COLO668 (cell line): ENCODE data around the gene TBX1.

Experiments used
- DNase-seq: peaks from one replicate; lab custom pipeline; 2025; ENCODE audit not compliant: unreplicated experiment; lab: John Stamatoyannopoulos, UW

Gene TBX1

DNA sequence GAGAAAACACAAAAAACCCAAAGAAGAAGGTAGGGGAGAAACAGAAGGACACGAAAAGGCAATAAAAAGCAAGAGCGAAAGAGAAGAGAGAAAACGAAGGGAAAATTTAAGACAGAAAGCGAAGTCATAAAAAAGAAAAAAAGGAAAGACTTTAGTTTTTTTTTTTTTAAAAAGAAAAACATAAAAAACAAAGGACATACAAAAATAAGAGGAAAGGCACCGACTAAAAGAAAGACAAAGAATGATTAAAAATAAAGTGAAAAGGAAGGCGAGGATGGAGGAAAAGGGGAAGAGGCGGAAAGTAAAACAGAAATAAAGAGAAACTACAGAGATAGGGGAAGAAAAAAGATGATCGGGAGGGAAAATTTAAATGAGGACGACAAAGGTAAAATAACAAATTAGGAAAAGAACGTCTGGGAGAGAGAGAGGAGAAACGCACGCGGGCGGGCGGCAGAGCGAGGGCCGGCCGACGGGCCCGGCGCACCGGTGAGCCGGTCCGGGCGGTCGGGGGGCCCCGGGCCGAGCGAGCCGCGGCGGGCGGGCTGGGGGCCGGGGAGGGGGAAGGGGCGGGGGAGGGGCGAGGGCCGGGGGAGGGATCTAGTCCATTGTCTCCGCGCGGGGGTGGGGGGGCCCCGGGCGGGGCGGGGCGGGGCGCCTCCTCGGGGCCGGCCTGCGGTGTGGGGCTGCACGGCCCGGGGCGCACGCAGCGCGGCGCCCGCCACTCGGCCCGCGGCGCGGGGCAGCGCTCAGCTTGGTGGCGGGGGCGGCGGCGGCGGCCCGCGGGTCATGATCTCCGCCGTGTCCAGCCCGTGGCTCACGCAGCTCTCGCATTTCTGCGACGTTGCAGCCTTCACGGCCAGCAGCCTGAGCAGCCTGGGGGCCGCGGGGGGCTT is at the start of gene TBX1:
Gene TBX1, plus strand, starts transcription at position 721 of the 893 bp plus-strand sequence. Its CDS starts 66 bp downstream, at position 787.
- no peak for DNase-seq

GRCh38 chr22:19713245-19713644 is 47.3 kb upstream of the TBX1 start:
- DNase-seq: no peak

GRCh38 chr22:19713650-19714311 is 46.8 kb upstream of the TBX1 start:
- no peak for DNase-seq

GRCh38 chr22:19714312-19715187 is 46.0 kb upstream of the TBX1 start, which contains the start of gene SEPTIN5:
SEPTIN5 (plus strand) TSS chr22:19714503; CDS start chr22:19714589, 86 bp downstream.
- DNase-seq: no peak

DNA sequence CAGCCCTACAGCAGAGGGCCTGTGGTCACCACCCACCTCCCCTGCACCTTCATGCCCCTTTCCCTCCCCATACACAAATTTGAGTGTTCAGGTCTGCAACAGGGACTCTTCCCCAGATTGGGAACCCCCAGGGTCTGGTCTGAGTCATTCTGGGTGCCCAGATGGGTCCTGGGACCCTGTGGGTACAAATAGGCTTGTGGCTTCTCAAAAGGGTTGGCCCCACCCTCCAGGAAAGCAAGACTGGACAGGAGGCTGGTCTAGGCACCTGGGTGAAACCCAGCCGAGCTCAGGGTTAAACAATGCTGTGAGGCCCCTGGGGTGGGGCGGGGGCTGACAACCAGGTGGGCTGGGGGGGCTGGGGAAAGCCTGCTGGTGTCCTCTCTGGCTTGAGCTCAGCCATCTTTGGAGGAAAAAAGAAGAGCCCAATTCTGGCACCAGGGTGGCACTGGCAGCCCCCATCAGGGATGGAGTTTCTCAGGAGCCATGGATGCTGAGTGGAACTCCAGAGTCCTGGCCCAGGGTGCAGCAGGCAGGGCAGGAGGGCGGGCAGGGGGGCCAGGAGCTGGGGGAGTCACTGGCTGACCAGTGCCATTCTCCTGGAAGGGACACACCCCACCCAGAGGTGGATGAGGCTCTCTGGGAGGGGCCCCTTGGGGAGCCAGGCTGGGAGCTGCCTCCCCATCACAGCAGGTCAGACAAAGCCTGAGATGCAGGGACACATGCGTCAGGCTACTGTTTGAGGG is 45.2 kb upstream of the TBX1 start:
- DNase-seq: no peak

GRCh38 chr22:19716041-19716828 is 44.3 kb upstream of the TBX1 start:
- DNase-seq: no peak

- no peak for DNase-seq
Measured at GRCh38 chr22:19716829-19717105, 43.8 kb upstream of the TBX1 start.

- no peak for DNase-seq
Measured at GRCh38 chr22:19717181-19717580, 43.4 kb upstream of the TBX1 start.

- peak; percentile 79 for DNase-seq
Measured at GRCh38 chr22:19717691-19718455, 42.7 kb upstream of the TBX1 start.

DNA sequence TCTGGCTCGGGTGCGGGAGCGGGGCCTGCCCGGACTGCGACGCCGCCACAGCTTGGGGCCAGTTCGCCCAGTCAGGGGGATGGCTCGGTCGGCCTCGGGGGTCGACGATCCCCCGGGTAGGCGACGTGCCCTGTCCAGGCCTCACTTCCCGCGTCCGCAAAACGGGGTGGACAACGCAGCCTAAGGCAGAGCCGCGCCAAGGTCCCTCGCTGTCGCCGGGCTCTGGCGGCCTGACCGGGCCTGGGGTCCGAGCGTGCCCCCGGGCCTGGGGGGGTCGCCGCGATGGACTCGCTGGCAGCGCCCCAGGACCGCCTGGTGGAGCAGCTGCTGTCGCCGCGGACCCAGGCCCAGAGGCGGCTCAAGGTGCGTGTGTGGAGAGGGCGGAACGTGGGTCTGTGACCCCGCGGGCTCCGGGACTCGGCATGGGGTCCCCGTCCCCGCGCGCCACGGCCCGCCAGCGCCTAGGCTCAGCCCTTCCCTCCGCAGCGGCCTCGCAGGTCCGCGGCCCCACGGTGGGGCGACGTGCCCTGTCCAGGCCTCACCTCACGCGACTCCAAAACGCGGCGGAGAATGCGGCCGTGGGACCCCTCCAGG is 42.0 kb upstream of the TBX1 start:
- no peak for DNase-seq

- no peak for DNase-seq
Measured at GRCh38 chr22:19719050-19719482, 41.5 kb upstream of the TBX1 start.

DNA sequence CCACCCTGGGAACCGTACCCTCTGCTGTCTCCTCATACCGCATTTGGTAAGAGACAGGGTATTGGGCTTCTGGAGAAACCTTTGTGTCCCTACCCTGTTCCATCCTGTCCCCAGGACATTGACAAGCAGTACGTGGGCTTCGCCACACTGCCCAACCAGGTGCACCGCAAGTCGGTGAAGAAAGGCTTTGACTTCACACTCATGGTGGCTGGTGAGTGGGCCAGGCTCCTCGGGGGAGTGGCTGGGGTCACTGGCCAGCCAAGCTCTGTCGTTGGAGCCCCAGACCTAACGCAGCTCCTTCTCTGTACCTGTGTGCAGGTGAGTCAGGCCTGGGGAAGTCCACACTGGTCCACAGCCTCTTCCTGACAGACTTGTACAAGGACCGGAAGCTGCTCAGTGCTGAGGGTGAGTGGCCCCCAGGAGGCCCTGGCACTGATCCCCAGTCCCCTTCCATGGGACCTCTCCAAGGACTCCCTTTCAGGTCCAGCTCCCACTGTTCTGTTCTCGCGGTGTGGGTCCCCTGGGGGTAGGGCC is 41.0 kb upstream of the TBX1 start:
- no peak for DNase-seq

- no peak for DNase-seq
Measured at GRCh38 chr22:19720150-19720827, 40.3 kb upstream of the TBX1 start.

DNA sequence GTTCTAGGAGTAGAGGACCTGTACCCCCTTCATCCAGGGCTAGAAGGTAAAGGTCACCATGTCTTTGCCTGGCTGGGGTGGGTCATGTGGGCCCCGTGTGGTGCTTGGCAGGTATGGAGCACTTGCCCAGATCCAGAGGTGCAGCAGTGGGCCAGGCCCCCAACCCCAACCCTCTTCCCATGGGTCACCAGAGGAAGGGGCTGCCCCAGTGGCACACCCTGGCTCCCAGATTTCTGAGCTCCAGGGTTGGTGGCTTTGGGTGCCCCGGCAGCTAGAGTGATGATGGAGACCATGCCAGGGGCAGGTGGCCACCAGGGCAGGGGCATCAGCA is 39.6 kb upstream of the TBX1 start:
- no peak for DNase-seq

DNA sequence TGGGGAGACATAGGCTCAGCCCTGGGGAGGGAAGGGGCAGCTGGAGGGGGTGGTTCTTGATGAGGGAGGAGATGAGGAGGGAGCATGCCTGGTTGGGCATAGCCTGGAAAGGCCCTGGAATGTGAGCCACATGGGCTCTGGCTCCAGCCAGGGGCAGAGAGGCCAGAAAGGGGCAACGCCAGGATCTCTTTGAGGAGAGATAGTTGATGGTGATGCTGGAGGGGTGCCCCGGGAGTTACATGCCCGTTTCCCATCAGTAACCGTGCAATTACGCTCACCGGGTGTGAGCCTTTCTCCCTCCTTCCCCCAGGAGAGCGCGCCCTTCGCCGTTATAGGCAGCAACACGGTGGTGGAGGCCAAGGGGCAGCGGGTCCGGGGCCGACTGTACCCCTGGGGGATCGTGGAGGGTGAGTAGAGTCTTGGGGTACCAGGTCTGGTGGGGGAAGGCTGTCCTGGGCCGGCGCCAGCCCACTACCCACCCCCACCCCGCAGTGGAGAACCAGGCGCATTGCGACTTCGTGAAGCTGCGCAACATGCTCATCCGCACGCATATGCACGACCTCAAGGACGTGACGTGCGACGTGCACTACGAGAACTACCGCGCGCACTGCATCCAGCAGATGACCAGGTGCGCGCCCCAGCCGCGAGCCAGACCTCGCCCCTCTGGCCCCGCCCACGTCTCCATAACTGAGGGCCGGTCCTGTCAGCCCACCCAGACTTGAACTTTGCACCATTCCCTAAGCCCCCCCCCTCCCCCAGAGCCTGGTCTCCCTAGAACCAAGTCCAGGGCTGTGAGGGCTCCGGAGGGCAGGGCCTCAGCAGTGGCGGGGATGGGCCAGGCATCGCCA is 39.0 kb upstream of the TBX1 start:
- DNase-seq: no peak

- DNase-seq: no peak
Measured at GRCh38 chr22:19722178-19722981, 38.2 kb upstream of the TBX1 start.

DNA sequence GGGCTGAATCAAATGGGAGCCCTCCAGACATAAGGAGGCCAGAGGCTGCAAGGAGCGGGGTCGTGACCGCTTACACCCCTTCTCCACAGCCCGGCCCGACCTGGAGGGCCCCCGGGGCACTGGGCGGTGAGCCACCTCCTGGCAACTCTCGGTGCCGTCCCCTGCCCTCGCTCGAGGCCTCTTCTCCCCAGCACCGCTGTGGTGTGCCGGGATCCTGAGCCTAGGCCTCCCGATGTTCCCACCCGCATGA is 37.7 kb upstream of the TBX1 start:
- DNase-seq: no peak
